Measurements from ENCODE around the gene PTGES3. TPM values are rescaled to one million over a fixed set of nuclear protein-coding genes. Genes with fewer than 3 reads are reported as not detected.
A peak's percentile ranks its signal among the peaks of the same experiment; 100 is the strongest.

Gene PTGES3
- total RNA-seq, 2 donors from 2014 or later: 27.4 to 56.0 TPM

- no peak overlapping the region for H3K4me3 ChIP-seq
- H3K9me3 ChIP-seq: no peaks in the 10 kb centered on the region
- DNase-seq: no peak
- H3K27me3 ChIP-seq: no peaks in the 10 kb centered on the region
- H3K27ac ChIP-seq: peak overlapping the region in 3 of 4 donors; percentile 94 to 95 (median 94)
- peaks cover 28 to 37% of the 10 kb centered on the region in 2 donors for H3K36me3 ChIP-seq (replicated peaks in 1 of 2; ENCODE audit: insufficient read depth in 1 of 2, low read depth in 2 of 2)
- TF ChIP-seq, protein P1, sequence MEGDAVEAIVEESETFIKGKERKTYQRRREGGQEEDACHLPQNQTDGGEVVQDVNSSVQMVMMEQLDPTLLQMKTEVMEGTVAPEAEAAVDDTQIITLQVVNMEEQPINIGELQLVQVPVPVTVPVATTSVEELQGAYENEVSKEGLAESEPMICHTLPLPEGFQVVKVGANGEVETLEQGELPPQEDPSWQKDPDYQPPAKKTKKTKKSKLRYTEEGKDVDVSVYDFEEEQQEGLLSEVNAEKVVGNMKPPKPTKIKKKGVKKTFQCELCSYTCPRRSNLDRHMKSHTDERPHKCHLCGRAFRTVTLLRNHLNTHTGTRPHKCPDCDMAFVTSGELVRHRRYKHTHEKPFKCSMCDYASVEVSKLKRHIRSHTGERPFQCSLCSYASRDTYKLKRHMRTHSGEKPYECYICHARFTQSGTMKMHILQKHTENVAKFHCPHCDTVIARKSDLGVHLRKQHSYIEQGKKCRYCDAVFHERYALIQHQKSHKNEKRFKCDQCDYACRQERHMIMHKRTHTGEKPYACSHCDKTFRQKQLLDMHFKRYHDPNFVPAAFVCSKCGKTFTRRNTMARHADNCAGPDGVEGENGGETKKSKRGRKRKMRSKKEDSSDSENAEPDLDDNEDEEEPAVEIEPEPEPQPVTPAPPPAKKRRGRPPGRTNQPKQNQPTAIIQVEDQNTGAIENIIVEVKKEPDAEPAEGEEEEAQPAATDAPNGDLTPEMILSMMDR (IDR thresholded peaks at IDR 0.05): no peak
- TF ChIP-seq POLR2A (IDR thresholded peaks at IDR 0.05): no peak
- ATAC-seq: no peak
- WGBS, 2 donors: 40 to 55% methylated on average over 2 of the region's 2 CpGs
- intact Hi-C loops (cut with DNase I): loop anchor here (10.0 kb wide), 1 partner anchor 87 kb away; the partner anchor contains the start of gene NACA
- peaks cover 55% of the 10 kb centered on the region for H3K4me1 ChIP-seq
Observed at GRCh38 chr12:56637621-56638020, 50.5 kb downstream of the PTGES3 start.

- DNase-seq (peak; percentile 98 to 99 (median 99)), ATAC-seq (peak; percentile 81)
- TF ChIP-seq, protein P1 (IDR thresholded peaks at IDR 0.05): peak; percentile 40 to 77 (median 71)
- peak in 2 of 3 donors; percentile 43 to 51 for TF ChIP-seq POLR2A (IDR thresholded peaks at IDR 0.05)
- WGBS, 2 donors: 1% methylated on average over 6 to 12 of the region's 12 CpGs
- intact Hi-C loops (cut with DNase I): loop anchor here (10.0 kb wide), 1 partner anchor 88 kb away; the partner anchor contains the start of gene NACA
- Histone ChIP-seq H3K9me3 (no peaks in the 10 kb centered on the region), H3K4me1 (peaks cover 56% of the 10 kb centered on the region), H3K27me3 (no peaks in the 10 kb centered on the region), H3K27ac (peak overlapping the region; percentile 94 to 98 (median 94)), H3K36me3 (replicated peaks in 1 of 2; ENCODE audit: insufficient read depth in 1 of 2, low read depth in 2 of 2) (peaks cover 22 to 29% of the 10 kb centered on the region in 2 donors), H3K4me3 (no peak overlapping the region)
Observed at GRCh38 chr12:56636675-56637540, 51.2 kb downstream of the PTGES3 start.

GRCh38 chr12:56635806-56636674 is 52.0 kb downstream of the PTGES3 start:
- Histone ChIP-seq H3K9me3 (no peaks in the 10 kb centered on the region), H3K4me1 (peaks cover 60% of the 10 kb centered on the region), H3K4me3 (peak overlapping the region; percentile 36 to 77), H3K36me3 (replicated peaks in 1 of 2; ENCODE audit: insufficient read depth in 1 of 2, low read depth in 2 of 2) (peaks cover 21 to 24% of the 10 kb centered on the region in 2 donors), H3K27ac (peak overlapping the region; percentile 94 to 98 (median 94)), H3K27me3 (no peaks in the 10 kb centered on the region)
- TF ChIP-seq, protein P1 (IDR thresholded peaks at IDR 0.05): no peak
- TF ChIP-seq POLR2A (IDR thresholded peaks at IDR 0.05): peak; percentile 26 to 77 (median 70)
- 2% methylated on average over 11 to 20 of the region's 20 CpGs for WGBS, 2 donors
- intact Hi-C loops (cut with DNase I): loop anchor here (10.0 kb wide), 1 partner anchor 89 kb away; the partner anchor contains the start of gene NACA
- DNase-seq: peak; percentile 90 to 95 (median 92)
- peak; percentile 80 for ATAC-seq

DNA sequence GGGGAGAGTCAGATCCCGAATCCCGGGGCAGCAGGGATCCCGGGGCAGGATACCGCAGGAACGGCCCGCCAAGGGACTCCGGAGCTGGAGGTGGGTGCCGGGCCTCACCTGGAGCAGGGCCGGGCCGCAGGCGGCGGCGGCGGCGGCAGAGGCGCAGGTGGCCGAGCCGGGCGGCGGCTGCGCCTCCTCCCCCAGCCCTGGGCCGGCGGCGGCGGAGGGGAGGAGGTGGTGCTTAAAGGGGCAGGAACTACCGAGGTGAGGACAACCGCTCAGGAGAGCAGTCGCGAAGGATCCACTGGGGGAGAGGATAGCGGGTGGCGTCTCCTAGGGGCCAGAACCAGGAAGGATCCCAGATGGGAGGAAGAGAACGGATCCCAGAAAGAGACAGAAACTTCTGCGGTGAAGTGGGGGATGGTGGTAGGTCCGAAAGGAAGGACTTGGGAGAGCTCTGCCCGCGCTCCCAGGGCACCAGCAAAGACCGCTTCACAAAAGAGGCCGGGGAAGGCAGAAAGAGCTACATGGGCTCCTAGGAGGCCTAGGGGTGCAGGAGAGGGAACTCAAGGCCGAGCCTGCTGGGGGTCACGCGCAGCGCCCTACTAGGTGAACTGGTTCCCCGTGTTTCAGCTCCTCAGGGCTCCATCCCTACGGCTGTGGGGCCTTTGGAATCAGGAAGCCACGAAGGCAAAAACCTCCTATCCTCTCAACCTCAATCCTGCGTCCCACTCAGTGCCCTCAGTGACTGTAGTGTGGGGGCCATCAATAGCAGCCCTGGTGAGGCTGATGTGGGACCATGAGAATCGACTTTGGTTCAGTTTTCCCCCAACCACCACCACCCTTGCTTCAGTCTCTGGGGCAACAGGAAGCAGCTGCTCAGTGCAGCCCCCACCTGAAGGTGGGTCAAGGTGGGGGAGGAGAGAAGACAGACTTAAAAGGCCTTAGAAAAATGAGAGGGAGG is 53.0 kb downstream of the PTGES3 start:
- H3K27ac ChIP-seq: peak overlapping the region; percentile 94 to 98 (median 94)
- DNase-seq (peak; percentile 77 to 81 (median 80)), ATAC-seq (peak; percentile 43)
- no peaks in the 10 kb centered on the region for H3K27me3 ChIP-seq
- peak overlapping the region; percentile 46 to 77 for H3K4me3 ChIP-seq
- no peaks in the 10 kb centered on the region for H3K9me3 ChIP-seq
- H3K4me1 ChIP-seq: peaks cover 68% of the 10 kb centered on the region
- intact Hi-C loops (cut with DNase I): loop anchor here (10.0 kb wide), 1 partner anchor 90 kb away; the partner anchor contains the start of gene NACA
- 0 to 1% methylated on average over 34 to 47 of the region's 47 CpGs for WGBS, 2 donors
- H3K36me3 ChIP-seq (replicated peaks in 1 of 2; ENCODE audit: insufficient read depth in 1 of 2, low read depth in 2 of 2): peaks cover 21% of the 10 kb centered on the region in 2 donors
- TF ChIP-seq, protein P1 (IDR thresholded peaks at IDR 0.05): peak in 4 of 7 experiments; percentile 27 to 38 (median 33)
- TF ChIP-seq POLR2A (IDR thresholded peaks at IDR 0.05): peak; percentile 42 to 63 (median 53)

All from body of pancreas (tissue), 4 donors.